ENCODE results near the gene PRAME.
"Not testable (repeated sequence)": the region's sequence is repeated elsewhere in the genome, so short reads cannot be mapped to it uniquely, and the experiment has no call there.

PRAME gene

DNA sequence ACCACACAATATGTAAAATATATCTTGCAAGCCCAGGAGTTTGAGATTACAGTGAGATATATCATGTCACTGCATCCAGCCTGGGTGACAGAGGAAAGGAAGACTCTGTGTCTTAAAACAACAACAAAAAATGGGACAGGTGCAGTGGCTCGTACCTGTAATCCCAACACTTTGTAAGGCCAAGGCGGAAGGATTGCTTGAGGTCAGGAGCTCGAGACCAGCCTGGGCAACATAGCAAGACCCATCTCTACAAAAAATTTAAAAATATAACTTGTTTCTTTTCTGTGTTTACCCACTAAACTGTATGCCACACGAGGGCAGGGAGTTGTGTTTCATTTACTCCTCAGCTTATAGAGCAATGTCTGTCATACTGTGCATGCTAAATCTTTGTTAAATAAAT lies 42.1 kb downstream of the PRAME start:
- no peak for TF ChIP-seq POLR2A (IDR thresholded peaks at IDR 0.05; ENCODE audit: low read depth, low read length)
- TF ChIP-seq POU2F2 (IDR thresholded peaks at IDR 0.05; ENCODE audit: low read depth, low read length) = no peak
- TF ChIP-seq TAF1 (IDR thresholded peaks at IDR 0.05; ENCODE audit: low read depth, low read length) = no peak
- no peak for TF ChIP-seq PAX5 (IDR thresholded peaks at IDR 0.05; ENCODE audit: insufficient read depth, low read length, severe bottlenecking)
- no peak for TF ChIP-seq POLR2AphosphoS5 (IDR thresholded peaks at IDR 0.05; ENCODE audit: low read depth, low read length)
- TF ChIP-seq SPI1 (IDR thresholded peaks at IDR 0.05; ENCODE audit: low read depth, low read length) = no peak
- no peak for DNase-seq (ENCODE audit: insufficient read length, low spot score)
- no peak for FAIRE-seq

- TF ChIP-seq POLR2AphosphoS5 (IDR thresholded peaks at IDR 0.05; ENCODE audit: low read depth, low read length) = no peak
- TF ChIP-seq SPI1 (IDR thresholded peaks at IDR 0.05; ENCODE audit: low read depth, low read length) = no peak
- no peak for TF ChIP-seq TAF1 (IDR thresholded peaks at IDR 0.05; ENCODE audit: low read depth, low read length)
- TF ChIP-seq POU2F2 (IDR thresholded peaks at IDR 0.05; ENCODE audit: low read depth, low read length) = no peak
- no peak for TF ChIP-seq POLR2A (IDR thresholded peaks at IDR 0.05; ENCODE audit: low read depth, low read length)
- no peak for TF ChIP-seq PAX5 (IDR thresholded peaks at IDR 0.05; ENCODE audit: insufficient read depth, low read length, severe bottlenecking)
- DNase-seq (ENCODE audit: insufficient read length, low spot score) = no peak
- no peak for FAIRE-seq
Measured at GRCh38 chr22:22515890-22516289, 43.2 kb downstream of the PRAME start.

DNA sequence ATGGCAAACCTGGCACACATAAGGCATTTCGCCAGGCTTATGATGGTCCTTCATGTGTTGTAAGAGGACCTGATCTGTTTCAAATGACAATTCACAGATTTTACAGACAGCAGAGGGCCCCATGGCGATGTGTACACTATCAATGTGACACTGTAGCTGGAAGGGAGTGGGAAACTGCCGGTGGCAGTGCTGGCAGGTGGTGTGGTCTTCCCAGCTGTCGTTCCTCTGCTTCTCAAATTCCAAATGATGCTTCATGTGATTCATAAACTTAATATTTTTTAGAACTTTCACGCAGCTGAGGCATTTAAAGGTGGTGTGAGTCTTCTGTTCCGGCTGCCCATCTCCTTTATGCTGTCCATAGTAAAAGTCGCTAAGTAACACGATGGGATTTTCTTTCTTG lies 44.6 kb downstream of the PRAME start:
- DNase-seq (ENCODE audit: insufficient read length, low spot score); FAIRE-seq: not testable (repeated sequence)

DNA sequence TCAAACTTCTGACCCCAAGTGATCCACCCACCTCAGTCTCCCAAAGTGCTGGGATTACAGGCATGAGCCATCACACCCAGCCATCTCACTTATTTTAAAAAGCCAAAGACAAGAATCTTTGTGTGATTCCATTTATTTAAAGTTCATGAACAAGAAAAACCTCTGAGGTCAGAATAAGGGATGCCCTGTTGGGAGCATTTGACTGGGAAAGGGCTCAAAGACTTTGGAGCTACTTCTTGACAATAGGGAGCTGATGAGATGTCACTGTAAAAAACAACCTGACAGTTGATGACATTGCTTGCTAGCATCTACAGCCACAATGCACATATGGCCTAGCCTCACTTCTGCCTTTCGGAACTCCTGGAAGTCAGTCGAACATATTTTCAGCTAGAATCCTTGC lies 45.4 kb downstream of the PRAME start:
- FAIRE-seq = no peak
- no peak for DNase-seq (ENCODE audit: insufficient read length, low spot score)
- TF ChIP-seq SPI1 (IDR thresholded peaks at IDR 0.05; ENCODE audit: low read depth, low read length) (no peak), POU2F2 (IDR thresholded peaks at IDR 0.05; ENCODE audit: low read depth, low read length) (no peak), PAX5 (IDR thresholded peaks at IDR 0.05; ENCODE audit: insufficient read depth, low read length, severe bottlenecking) (no peak), POLR2A (IDR thresholded peaks at IDR 0.05; ENCODE audit: low read depth, low read length) (no peak), POLR2AphosphoS5 (IDR thresholded peaks at IDR 0.05; ENCODE audit: low read depth, low read length) (no peak), TAF1 (IDR thresholded peaks at IDR 0.05; ENCODE audit: low read depth, low read length) (no peak)

- TF ChIP-seq POU2F2 (IDR thresholded peaks at IDR 0.05; ENCODE audit: low read depth, low read length) (no peak), SPI1 (IDR thresholded peaks at IDR 0.05; ENCODE audit: low read depth, low read length) (no peak), PAX5 (IDR thresholded peaks at IDR 0.05; ENCODE audit: insufficient read depth, low read length, severe bottlenecking) (no peak), POLR2A (IDR thresholded peaks at IDR 0.05; ENCODE audit: low read depth, low read length) (no peak), POLR2AphosphoS5 (IDR thresholded peaks at IDR 0.05; ENCODE audit: low read depth, low read length) (no peak), TAF1 (IDR thresholded peaks at IDR 0.05; ENCODE audit: low read depth, low read length) (no peak)
- no peak for FAIRE-seq
- no peak for DNase-seq (ENCODE audit: insufficient read length, low spot score)
Measured at GRCh38 chr22:22512951-22513350, 46.1 kb downstream of the PRAME start.

DNA sequence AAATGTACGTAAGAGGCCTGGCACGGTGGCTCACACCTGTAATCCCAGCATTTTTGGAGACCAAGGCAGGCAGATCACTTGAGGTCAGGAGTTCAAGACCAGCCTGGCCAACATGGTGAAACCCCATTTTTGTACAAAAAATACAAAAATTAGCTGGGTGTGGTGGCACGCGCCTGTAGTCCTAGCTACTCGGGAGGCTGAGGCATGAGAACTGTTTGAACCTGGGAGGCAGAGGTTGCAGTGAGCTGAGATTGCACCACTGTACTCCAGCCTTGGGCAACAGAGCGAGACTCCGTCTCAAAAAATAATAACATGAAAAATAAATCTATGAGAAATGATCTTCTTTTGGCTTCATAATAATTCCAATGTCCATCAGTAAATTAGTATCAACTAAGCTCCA lies 48.2 kb downstream of the PRAME start:
- not testable (repeated sequence) for FAIRE-seq; DNase-seq (ENCODE audit: insufficient read length, low spot score)

DNA sequence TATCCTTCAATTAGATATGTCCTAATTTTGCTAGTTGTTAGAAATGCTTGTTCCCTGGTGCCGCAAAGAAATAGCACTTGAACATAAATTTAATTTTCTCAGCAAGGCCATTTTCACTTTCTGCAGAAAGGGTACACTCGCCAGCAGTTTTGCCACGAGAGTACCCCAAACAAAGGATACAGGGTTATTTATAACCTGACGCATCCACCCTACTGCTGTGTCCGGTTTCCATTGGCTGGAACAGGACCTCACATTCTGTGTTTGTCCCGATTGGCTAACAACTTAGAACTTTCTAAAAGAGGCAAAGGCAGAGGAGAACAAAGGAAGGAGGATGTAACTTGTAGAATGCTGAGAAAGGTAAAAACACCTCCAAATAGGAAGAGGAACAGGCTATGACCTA lies 49.2 kb downstream of the PRAME start:
- DNase-seq (ENCODE audit: insufficient read length, low spot score) = not testable (repeated sequence)
- peak; percentile 23 for FAIRE-seq

DNA sequence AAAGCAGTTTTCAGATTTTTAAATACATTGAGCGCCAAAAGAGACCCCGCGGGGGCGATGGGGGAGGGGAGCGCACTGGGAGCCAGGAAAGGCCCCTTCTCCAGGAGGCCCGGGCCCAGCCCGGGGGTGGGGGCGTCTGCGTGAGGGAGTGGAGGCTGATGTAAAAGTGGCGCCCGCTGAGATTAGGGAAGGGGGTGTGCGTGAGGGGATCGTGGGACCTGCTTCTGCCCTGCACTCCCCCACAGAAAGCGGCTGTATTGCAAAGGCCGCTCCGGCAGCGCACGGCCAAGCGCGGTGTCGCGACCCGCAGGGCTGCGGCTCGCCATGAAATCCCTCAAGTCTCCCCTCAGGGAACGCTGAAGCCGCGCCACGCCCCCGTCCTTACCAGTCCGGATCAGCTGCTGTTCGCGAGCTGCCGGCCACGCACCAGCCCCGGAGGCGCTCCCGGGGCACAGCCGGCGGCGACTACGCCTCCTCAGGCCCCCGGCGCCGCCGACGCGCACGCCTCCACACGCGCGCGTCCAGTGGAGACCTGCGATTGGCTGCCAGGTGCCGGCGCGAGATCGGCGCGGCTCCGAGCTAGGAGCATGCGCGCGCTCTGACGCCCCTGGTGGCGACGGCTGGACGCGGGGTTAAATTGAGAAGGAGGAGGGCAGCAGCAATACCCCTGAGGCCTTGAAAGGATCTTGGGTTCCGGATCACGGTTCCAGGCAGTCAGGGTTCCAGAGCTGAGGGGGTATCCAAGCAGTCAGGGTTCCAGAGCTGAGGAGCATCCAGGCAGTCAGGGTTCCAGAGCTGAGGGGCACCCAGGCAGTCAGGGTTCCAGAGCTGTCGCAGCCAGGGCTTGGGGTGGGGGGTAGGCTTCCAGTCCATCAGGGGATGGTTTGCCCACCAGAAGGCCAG lies 50.5 kb downstream of the PRAME start, which contains the start of gene ZNF280B:
TSS of gene ZNF280B (minus strand) at position 469 of the 903 bp plus-strand sequence. CDS start 19,344 bp downstream, outside the sequence.
- peak; percentile 100 for FAIRE-seq
- 0 out of 2 replicates have a peak, but pooled peaks have one; percentile 38 for TF ChIP-seq POLR2A (IDR thresholded peaks at IDR 0.05; ENCODE audit: low read depth, low read length)
- peak; percentile 28; the same call in 1 of the 2 replicates for TF ChIP-seq POLR2AphosphoS5 (IDR thresholded peaks at IDR 0.05; ENCODE audit: low read depth, low read length)
- 0 out of 2 replicates have a peak, but pooled peaks have one; percentile 53 for TF ChIP-seq TAF1 (IDR thresholded peaks at IDR 0.05; ENCODE audit: low read depth, low read length)
- TF ChIP-seq SPI1 (IDR thresholded peaks at IDR 0.05; ENCODE audit: low read depth, low read length) = no peak
- no peak for TF ChIP-seq POU2F2 (IDR thresholded peaks at IDR 0.05; ENCODE audit: low read depth, low read length)
- no peak for TF ChIP-seq PAX5 (IDR thresholded peaks at IDR 0.05; ENCODE audit: insufficient read depth, low read length, severe bottlenecking)
- DNase-seq (ENCODE audit: insufficient read length, low spot score) = peak; percentile 85

GRCh38 chr22:22507743-22508273 lies 51.3 kb downstream of the PRAME start:
- peak; percentile 71 for FAIRE-seq
- DNase-seq (ENCODE audit: insufficient read length, low spot score) = no peak
- TF ChIP-seq TAF1 (IDR thresholded peaks at IDR 0.05; ENCODE audit: low read depth, low read length) = no peak
- no peak for TF ChIP-seq POLR2A (IDR thresholded peaks at IDR 0.05; ENCODE audit: low read depth, low read length)
- no peak for TF ChIP-seq SPI1 (IDR thresholded peaks at IDR 0.05; ENCODE audit: low read depth, low read length)
- TF ChIP-seq POU2F2 (IDR thresholded peaks at IDR 0.05; ENCODE audit: low read depth, low read length) = no peak
- TF ChIP-seq PAX5 (IDR thresholded peaks at IDR 0.05; ENCODE audit: insufficient read depth, low read length, severe bottlenecking) = no peak
- no peak for TF ChIP-seq POLR2AphosphoS5 (IDR thresholded peaks at IDR 0.05; ENCODE audit: low read depth, low read length)

DNA sequence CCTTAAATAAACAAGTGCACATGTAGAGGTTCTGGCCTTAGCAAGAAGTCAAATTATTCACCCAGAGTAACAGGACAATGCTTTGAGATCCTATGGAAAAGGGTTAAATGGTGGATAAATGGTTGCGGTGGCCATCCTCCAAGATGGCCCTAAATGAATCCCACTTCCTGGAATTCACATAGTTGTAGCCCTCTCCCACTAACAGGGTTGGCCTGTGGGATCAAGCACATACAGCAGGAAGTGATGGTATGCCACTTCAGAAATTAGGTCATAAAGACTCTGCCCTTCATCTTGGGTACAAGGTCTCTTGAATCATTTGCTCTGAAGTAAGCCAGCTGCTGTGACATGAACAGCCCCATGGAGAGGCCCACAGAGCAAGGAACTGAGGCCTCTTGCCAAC lies 52.3 kb downstream of the PRAME start:
- FAIRE-seq = no peak
- no peak for DNase-seq (ENCODE audit: insufficient read length, low spot score)
- no peak for TF ChIP-seq PAX5 (IDR thresholded peaks at IDR 0.05; ENCODE audit: insufficient read depth, low read length, severe bottlenecking)
- no peak for TF ChIP-seq POU2F2 (IDR thresholded peaks at IDR 0.05; ENCODE audit: low read depth, low read length)
- TF ChIP-seq SPI1 (IDR thresholded peaks at IDR 0.05; ENCODE audit: low read depth, low read length) = no peak
- TF ChIP-seq TAF1 (IDR thresholded peaks at IDR 0.05; ENCODE audit: low read depth, low read length) = no peak
- TF ChIP-seq POLR2AphosphoS5 (IDR thresholded peaks at IDR 0.05; ENCODE audit: low read depth, low read length) = no peak
- TF ChIP-seq POLR2A (IDR thresholded peaks at IDR 0.05; ENCODE audit: low read depth, low read length) = no peak
